Fibroblast of the aortic adventitia (primary cell): ENCODE measurements around the gene CMBL. TPM values are rescaled to one million over a fixed set of nuclear protein-coding genes. Genes with fewer than 3 reads are reported as not detected.

Experiments
- DNase-seq: peaks from one replicate; pipeline ENCODE4 v3.0.0-alpha.2; 2010; ENCODE audit warnings: low read depth
- H3K4me3 ChIP-seq: 2 replicates; pipeline ENCODE4 v1.5.1; 2011; ENCODE audit warnings: low read depth, mild to moderate bottlenecking, control low read depth, low read length, moderate library complexity
- total RNA-seq: library from RNA; depleted of rRNA; stranded (reverse); fragments of >200 nt; gene quantifications from 2 replicates; pipeline ENCODE4 v1.2.3, GENCODE V29; 2012; ENCODE audit warnings: low replicate concordance
- TF ChIP-seq, protein P1 (sequence below): IDR thresholded peaks from 2 replicates; pipeline ENCODE4 v1.5.1; 2011; ENCODE audit warnings: mild to moderate bottlenecking, low read length, control low read depth, inconsistent platforms; ENCODE audit not compliant: insufficient read depth

The CMBL gene
- total RNA-seq, 1 donor = 12.3 TPM

DNA sequence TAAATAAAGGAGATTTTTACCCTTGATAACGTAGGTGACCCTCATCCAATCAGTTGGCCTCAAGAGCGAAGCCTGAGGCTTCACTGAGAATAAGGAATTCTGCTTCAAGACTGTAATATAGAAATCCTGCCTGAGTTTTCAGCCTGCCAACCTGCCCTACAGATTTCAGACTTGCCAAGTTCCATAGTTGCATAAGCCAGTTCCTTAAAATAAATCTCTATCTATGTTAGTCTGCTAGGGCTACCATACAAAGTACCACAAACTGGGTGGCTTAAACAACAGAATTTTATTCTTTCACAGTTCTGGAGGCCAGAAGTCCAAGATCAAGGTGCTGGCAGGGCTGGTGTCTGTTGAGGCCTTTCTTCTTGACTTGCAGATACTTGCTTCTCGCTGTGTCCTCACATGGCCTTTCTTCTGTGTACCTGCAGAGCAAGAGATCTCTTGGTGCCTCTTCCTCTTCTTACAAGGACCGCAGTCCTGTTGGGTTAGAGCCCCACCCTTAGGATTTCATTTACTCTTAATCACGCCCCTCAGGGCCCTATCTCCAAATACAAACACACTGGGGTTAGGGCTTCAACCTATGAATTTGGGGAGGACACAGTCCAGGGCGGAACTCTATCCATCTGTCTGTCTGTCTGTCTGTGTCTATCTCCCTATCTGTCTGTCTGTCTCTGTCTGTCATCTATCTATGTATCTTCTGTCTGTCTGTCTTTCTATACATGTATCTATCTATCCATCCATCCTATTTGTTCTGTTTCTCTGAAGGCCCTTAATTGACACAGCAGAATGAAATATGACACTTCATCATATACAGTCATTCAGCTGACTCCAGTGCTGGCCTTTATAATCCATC lies 17.0 kb upstream of the CMBL start:
- no peak for DNase-seq
- H3K4me3 ChIP-seq = no peak overlapping the region
- TF ChIP-seq, protein P1, sequence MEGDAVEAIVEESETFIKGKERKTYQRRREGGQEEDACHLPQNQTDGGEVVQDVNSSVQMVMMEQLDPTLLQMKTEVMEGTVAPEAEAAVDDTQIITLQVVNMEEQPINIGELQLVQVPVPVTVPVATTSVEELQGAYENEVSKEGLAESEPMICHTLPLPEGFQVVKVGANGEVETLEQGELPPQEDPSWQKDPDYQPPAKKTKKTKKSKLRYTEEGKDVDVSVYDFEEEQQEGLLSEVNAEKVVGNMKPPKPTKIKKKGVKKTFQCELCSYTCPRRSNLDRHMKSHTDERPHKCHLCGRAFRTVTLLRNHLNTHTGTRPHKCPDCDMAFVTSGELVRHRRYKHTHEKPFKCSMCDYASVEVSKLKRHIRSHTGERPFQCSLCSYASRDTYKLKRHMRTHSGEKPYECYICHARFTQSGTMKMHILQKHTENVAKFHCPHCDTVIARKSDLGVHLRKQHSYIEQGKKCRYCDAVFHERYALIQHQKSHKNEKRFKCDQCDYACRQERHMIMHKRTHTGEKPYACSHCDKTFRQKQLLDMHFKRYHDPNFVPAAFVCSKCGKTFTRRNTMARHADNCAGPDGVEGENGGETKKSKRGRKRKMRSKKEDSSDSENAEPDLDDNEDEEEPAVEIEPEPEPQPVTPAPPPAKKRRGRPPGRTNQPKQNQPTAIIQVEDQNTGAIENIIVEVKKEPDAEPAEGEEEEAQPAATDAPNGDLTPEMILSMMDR = no peak

DNA sequence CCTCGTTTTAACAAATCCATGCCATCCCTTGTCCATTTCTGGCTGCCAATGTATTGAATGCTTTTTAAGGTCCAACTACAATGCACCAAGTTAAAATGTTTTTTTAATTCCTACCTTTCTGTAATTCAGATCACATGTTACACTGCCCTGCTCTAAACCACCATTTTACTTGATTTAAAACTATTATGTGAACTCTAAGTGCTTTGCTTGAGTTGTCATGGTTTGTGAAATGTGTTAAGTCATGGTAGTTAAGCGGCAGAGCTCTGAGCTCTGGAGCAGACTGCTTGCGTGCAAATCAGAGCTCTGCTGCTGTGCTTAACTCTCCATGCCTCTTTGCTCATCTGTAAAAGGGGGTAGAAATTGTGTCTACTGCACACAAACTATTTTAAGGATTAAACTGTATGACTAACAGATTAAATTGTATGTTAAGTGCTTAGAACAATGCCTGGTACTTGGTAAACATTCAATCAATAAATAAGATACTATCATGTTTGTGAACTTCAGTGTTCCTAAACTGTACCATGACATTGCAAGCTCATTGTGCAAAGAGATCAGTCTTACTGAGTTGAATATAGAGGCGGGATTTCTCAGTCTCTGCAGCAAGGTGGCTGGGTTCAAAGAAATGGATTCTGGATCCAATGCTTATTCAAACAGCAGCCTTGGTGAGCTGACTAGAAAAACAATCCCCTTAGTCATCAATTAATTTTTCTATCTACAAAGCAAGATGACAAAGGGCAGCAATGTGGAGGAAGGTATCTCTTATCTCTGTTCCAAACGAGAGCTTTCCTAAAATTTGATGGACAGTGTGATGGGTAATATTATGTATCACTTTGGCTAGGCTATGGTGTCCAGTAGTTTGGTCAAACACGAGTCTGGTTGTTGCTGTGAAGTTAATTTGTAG lies 16.1 kb upstream of the CMBL start:
- peak; percentile 59 for DNase-seq
- no peak overlapping the region for H3K4me3 ChIP-seq
- TF ChIP-seq, protein P1 = no peak

DNA sequence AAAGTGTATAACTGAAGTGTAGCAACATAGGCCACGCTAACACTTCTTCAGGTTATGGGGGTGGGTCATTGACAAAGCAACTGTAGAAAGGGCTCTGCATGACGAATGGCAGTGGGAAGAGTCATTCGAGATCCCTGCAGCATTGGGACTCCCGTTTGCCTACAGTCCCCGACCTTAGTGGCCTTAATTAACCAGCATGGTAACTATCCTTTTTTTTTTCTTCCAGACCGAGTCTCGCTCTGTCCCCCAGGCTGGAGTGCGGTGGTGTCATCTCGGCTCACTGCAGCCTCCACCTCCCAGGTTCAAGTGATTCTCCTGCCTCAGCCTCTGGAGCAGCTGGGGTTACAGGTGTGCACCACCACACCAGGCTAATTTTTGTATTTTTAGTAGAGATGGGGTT lies 14.2 kb upstream of the CMBL start:
- no peak for DNase-seq
- TF ChIP-seq, protein P1 = no peak
- H3K4me3 ChIP-seq = no peak overlapping the region

DNA sequence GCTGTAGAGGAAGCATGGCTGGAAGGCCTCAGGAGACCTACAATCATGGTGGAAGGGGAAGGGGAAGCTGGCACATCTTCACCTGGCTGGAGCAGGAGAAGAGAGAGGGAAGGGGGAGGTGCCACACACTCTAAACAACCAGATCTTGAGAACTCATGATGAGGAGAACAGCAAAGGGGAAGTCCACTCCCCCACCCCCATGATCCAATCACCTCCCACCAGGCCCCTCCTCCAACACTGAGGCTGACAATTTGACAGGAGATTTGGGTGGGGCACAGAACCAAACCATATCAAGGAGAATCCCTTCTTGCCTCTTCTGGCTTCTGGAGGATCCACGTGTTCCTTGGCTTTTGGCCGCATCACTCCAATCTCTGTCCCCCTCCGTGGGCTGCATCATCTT lies 13.1 kb upstream of the CMBL start:
- H3K4me3 ChIP-seq = no peak overlapping the region

DNA sequence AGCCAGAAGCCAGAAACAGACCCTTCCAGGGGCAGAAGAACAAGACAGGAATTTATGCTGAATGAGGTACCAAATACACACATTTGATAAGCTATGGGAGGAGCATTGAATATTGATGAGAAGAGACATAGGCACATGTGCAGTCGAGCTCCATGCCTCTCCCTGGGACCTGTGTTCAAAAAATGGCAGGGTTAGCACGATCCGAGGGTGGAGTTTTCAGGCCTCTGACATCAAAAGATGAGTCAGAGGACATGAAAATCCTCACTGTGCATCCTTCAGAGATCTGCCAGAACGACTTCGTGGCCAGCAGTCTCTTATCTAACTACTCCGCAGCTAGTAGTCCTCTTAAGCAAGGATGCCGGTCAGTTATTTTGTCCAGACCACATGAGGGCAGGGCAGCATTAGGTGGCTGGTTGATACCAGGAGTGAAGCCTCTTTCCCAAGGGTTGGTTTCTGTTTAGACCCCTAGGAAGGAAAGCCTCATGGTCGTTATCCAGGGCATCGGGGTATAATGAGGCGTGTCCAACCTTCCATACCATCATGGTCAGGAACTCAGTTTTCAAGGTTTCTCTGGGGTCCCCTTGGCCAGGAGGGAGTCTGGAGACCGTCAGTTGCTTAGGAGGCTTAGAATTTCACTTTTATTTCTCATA lies 11.6 kb upstream of the CMBL start:
- H3K4me3 ChIP-seq = no peak overlapping the region
- DNase-seq = peak; percentile 49
- TF ChIP-seq, protein P1 = no peak

More for the DNA sequence above, 13.1 kb upstream of the CMBL start:
- no peak for DNase-seq
- TF ChIP-seq, protein P1 = no peak

DNA sequence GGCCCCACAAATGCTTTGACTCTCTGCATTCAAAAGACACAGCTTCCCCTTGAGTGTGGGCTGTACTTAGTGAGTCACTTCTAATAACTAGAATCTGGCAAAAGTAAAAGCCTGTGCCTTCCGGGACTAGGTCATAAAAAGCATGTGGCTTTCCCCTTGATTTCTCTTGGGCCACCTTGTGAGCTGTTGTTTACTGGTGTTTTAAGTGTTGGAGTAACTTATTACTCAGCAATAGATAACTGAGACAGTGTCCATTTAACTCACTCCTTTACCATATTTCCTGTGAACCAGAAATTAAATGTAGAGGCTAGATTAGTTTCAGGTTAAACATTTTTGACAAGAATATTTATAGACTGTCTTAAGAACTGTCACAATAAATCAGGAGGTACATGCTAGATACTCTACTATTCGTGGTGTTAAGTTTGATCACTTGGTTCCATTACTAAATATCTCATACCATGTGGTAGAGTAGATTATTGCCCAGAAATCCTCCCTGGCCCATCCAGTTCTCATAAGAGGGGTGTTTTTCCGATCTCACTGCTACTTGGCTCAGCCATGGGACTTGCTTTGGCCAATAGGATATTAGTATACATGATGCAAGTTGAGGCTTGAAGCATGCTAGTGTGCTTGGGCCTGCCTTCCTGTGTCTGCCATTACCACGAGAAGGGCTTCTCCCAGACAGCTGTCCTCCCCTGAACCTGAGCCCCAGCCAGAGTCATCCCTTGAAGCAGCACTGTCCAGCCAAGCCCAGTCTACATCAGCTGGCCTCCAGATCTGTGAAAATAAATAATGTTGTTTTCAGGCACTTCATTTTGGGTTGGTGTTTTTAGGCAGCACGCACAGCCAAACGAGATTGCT lies 10.4 kb upstream of the CMBL start:
- no peak for DNase-seq
- TF ChIP-seq, protein P1 = no peak
- no peak overlapping the region for H3K4me3 ChIP-seq
